Measurements from ENCODE around the gene EPHA3. TPM values are rescaled to one million over a fixed set of nuclear protein-coding genes. Genes with fewer than 3 reads are reported as not detected.
"Not testable (repeated sequence)": the region's sequence is repeated elsewhere in the genome, so short reads cannot be mapped to it uniquely, and the experiment has no call there.

The EPHA3 gene
- total RNA-seq, 4 donors from 2014 or later, result 13.1 to 25.8 (median 21.2) TPM

GRCh38 chr3:89332386-89332785 is 225.0 kb downstream of the EPHA3 start:
- Histone ChIP-seq H3K27ac (replicated peaks in 1 of 4) (no peak overlapping the region), H3K27me3 (no peaks in the 10 kb centered on the region), H3K9me3 (no peaks in the 10 kb centered on the region), H3K36me3 (no peaks in the 10 kb centered on the region), H3K4me3 (no peak overlapping the region), H3K4me1 (peaks cover 0 to 10% (median 4%) of the 10 kb centered on the region in 4 donors)
- DNase-seq (ENCODE audit: extremely low spot score), result no peak
- intact Hi-C loops (cut with DNase I), result no loop called here
- 65% methylated on average over 2 of the region's 2 CpGs for WGBS
- no peak for TF ChIP-seq POLR2AphosphoS5 (IDR thresholded peaks at IDR 0.05)
- TF ChIP-seq EP300 (IDR thresholded peaks at IDR 0.05), result no peak
- no peak for TF ChIP-seq POLR2A (IDR thresholded peaks at IDR 0.05; ENCODE audit: low read depth)
- no peak for TF ChIP-seq CTCF (IDR thresholded peaks at IDR 0.05)

GRCh38 chr3:89332793-89333192 is 225.4 kb downstream of the EPHA3 start:
- H3K36me3 ChIP-seq, result no peaks in the 10 kb centered on the region
- H3K27me3 ChIP-seq, result no peaks in the 10 kb centered on the region
- peaks cover 0 to 10% (median 4%) of the 10 kb centered on the region in 4 donors for H3K4me1 ChIP-seq
- no peak overlapping the region for H3K4me3 ChIP-seq
- TF ChIP-seq EP300 (IDR thresholded peaks at IDR 0.05), result no peak
- TF ChIP-seq POLR2AphosphoS5 (IDR thresholded peaks at IDR 0.05), result no peak
- no peak for TF ChIP-seq POLR2A (IDR thresholded peaks at IDR 0.05; ENCODE audit: low read depth)
- no peak for TF ChIP-seq CTCF (IDR thresholded peaks at IDR 0.05)
- no peak for DNase-seq (ENCODE audit: extremely low spot score)
- intact Hi-C loops (cut with DNase I), result no loop called here
- WGBS, result 70% methylated on average over 2 of the region's 2 CpGs
- H3K9me3 ChIP-seq, result no peaks in the 10 kb centered on the region
- no peak overlapping the region for H3K27ac ChIP-seq (replicated peaks in 1 of 4)

GRCh38 chr3:89335693-89336092 is 228.3 kb downstream of the EPHA3 start:
- no peak for DNase-seq (ENCODE audit: extremely low spot score)
- Histone ChIP-seq H3K4me1 (peaks cover 0 to 10% (median 4%) of the 10 kb centered on the region in 4 donors), H3K27ac (replicated peaks in 1 of 4) (no peak overlapping the region), H3K4me3 (no peak overlapping the region), H3K9me3 (no peaks in the 10 kb centered on the region), H3K27me3 (no peaks in the 10 kb centered on the region), H3K36me3 (no peaks in the 10 kb centered on the region)
- TF ChIP-seq POLR2AphosphoS5 (IDR thresholded peaks at IDR 0.05) (no peak), EP300 (IDR thresholded peaks at IDR 0.05) (no peak), CTCF (IDR thresholded peaks at IDR 0.05) (no peak), POLR2A (IDR thresholded peaks at IDR 0.05; ENCODE audit: low read depth) (no peak)
- intact Hi-C loops (cut with DNase I), result no loop called here
- 79% methylated on average over 2 of the region's 2 CpGs for WGBS

- intact Hi-C loops (cut with DNase I), result no loop called here
- no peak overlapping the region for H3K27ac ChIP-seq (replicated peaks in 1 of 4)
- no peak for DNase-seq (ENCODE audit: extremely low spot score)
- H3K36me3 ChIP-seq, result no peaks in the 10 kb centered on the region
- no peak overlapping the region for H3K4me3 ChIP-seq
- TF ChIP-seq CTCF (IDR thresholded peaks at IDR 0.05) (no peak), POLR2AphosphoS5 (IDR thresholded peaks at IDR 0.05) (no peak), POLR2A (IDR thresholded peaks at IDR 0.05; ENCODE audit: low read depth) (no peak), EP300 (IDR thresholded peaks at IDR 0.05) (no peak)
- 88% methylated on average over 2 of the region's 2 CpGs for WGBS
- no peaks in the 10 kb centered on the region for H3K9me3 ChIP-seq
- H3K4me1 ChIP-seq, result no peaks in the 10 kb centered on the region
- H3K27me3 ChIP-seq, result no peaks in the 10 kb centered on the region
Measured at GRCh38 chr3:89340408-89340807, 233.0 kb downstream of the EPHA3 start.

GRCh38 chr3:89344076-89344475 is 236.7 kb downstream of the EPHA3 start:
- H3K36me3 ChIP-seq, result no peaks in the 10 kb centered on the region
- H3K4me1 ChIP-seq, result no peaks in the 10 kb centered on the region
- no peak for DNase-seq (ENCODE audit: extremely low spot score)
- intact Hi-C loops (cut with DNase I), result no loop called here
- TF ChIP-seq POLR2AphosphoS5 (IDR thresholded peaks at IDR 0.05), result no peak
- TF ChIP-seq POLR2A (IDR thresholded peaks at IDR 0.05; ENCODE audit: low read depth), result no peak
- no peak for TF ChIP-seq CTCF (IDR thresholded peaks at IDR 0.05)
- no peaks in the 10 kb centered on the region for H3K9me3 ChIP-seq
- no peaks in the 10 kb centered on the region for H3K27me3 ChIP-seq
- H3K27ac ChIP-seq (replicated peaks in 1 of 4), result no peak overlapping the region
- no peak overlapping the region for H3K4me3 ChIP-seq

GRCh38 chr3:89350935-89351334 is 243.5 kb downstream of the EPHA3 start:
- H3K27ac ChIP-seq (replicated peaks in 1 of 4); H3K27me3 ChIP-seq; H3K4me1 ChIP-seq; H3K36me3 ChIP-seq; H3K4me3 ChIP-seq; DNase-seq (ENCODE audit: extremely low spot score); H3K9me3 ChIP-seq; intact Hi-C loops (cut with DNase I): not testable (repeated sequence)
- WGBS, result 20% methylated on average over 1 of the region's 12 CpGs
